Body of pancreas (tissue), 4 donors: ENCODE measurements around the gene PDE1C. TPM values are rescaled to one million over a fixed set of nuclear protein-coding genes. Genes with fewer than 3 reads are reported as not detected.

Experiments used
- ATAC-seq: fragments of 150-250 bp; one replicate; pipeline ENCODE4 v1.9.1; 2016
- DNase-seq, 4 donors: peaks; one replicate each; pipeline ENCODE4 v3.0.0-alpha.2; 2019
- H3K27ac ChIP-seq, 4 donors: fragments of 200-600 bp; sonication (generic); 1 replicate in 3 of 4; 2 replicates in 1 of 4; pipeline versions ENCODE4 v1.5.1 to v1.6.1; 2016 to 2019; ENCODE audit warnings: mild to moderate bottlenecking in 1 of 4, mixed read lengths in 1 of 4, moderate library complexity in 1 of 4
- H3K27me3 ChIP-seq, 2 donors: fragments of 200-600 bp; sonication (generic); one replicate each; pipeline ENCODE4 v1.6.0; 2016; ENCODE audit warnings: mild to moderate bottlenecking in 1 of 2
- H3K36me3 ChIP-seq, 2 donors: fragments of 200-600 bp; sonication (generic); replicated peaks in 1 of 2; 2 replicates each; pipeline ENCODE4 v1.5.1; 2016; ENCODE audit warnings: low read depth in 2 of 2; ENCODE audit not compliant: insufficient read depth in 1 of 2
- H3K4me1 ChIP-seq: fragments of 200-600 bp; sonication (generic); one replicate; pipeline ENCODE4 v1.6.0; 2016
- H3K4me3 ChIP-seq, 2 donors: fragments of 200-600 bp; sonication (generic); 1 replicate in 1 of 2; 2 replicates in 1 of 2; pipeline ENCODE4 v1.5.1; 2016 to 2019
- H3K9me3 ChIP-seq, 3 donors: fragments of 200-600 bp; sonication (generic); 1 replicate in 2 of 3; 2 replicates in 1 of 3; pipeline ENCODE4 v1.5.1; 2016
- POLR2A ChIP-seq, 3 donors: fragments of 450-650 bp; IDR thresholded peaks; one replicate each; pipeline ENCODE4 v1.6.1; 2016; ENCODE audit warnings: antibody characterized with exemption in 3 of 3, mild to moderate bottlenecking in 2 of 3
- WGBS, 2 donors: methylation state at CpG; one replicate each; pipeline ENCODE4 v1.1.5; 2017; 5-methylcytosine and 5-hydroxymethylcytosine counted together
- intact Hi-C: fragments of 100-400 bp; cut with DNase I; formaldehyde crosslinking; loops from one replicate; pipeline ENCODE4 v1.15.1; 2023
- total RNA-seq, 2 donors: library from RNA; depleted of rRNA; stranded (reverse); fragments of >200 nt; gene quantifications; one replicate each; pipeline ENCODE4 v1.1.0, GENCODE V29; 2016
- TF ChIP-seq, protein P1 (sequence below), 7 experiments: fragments of 450-650 bp in 4 of 7; fragments of 200-600 bp in 3 of 7; sonication (generic) in 3 of 7; IDR thresholded peaks; one replicate each; pipeline ENCODE4 v1.5.1; 2016 to 2019; ENCODE audit warnings: antibody characterized with exemption in 7 of 7

PDE1C gene
- total RNA-seq, 2 donors from 2014 or later: 1.8 to 4.9 TPM

DNA sequence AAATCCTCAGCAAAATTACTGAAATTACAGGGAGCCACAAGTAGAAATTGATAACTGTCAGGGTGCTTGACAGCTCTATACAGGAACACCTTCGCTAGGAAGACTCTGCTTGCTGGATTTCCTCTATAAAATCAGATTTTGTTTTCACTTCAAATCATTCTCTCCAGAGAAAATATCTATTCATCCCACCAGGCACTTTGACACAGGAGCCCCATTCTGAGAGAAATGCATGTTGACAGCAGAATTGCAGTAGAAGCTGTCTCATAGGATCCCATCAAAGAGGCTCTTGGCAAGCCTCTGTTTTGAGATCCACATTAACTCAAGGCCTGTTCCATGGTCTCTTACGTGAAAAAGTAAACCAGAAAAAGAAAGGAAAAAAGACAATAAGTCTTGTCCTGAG lies 116.8 kb downstream of the PDE1C start:
- 88% methylated on average over 2 of the region's 2 CpGs for WGBS, 2 donors
- Histone ChIP-seq H3K4me3 (no peak overlapping the region), H3K36me3 (no peaks in the 10 kb centered on the region), H3K27ac (no peak overlapping the region), H3K4me1 (peaks cover 9% of the 10 kb centered on the region), H3K9me3 (no peaks in the 10 kb centered on the region), H3K27me3 (no peaks in the 10 kb centered on the region)
- ATAC-seq (no peak), DNase-seq (no peak)
- TF ChIP-seq POLR2A (IDR thresholded peaks at IDR 0.05): no peak
- TF ChIP-seq, protein P1, sequence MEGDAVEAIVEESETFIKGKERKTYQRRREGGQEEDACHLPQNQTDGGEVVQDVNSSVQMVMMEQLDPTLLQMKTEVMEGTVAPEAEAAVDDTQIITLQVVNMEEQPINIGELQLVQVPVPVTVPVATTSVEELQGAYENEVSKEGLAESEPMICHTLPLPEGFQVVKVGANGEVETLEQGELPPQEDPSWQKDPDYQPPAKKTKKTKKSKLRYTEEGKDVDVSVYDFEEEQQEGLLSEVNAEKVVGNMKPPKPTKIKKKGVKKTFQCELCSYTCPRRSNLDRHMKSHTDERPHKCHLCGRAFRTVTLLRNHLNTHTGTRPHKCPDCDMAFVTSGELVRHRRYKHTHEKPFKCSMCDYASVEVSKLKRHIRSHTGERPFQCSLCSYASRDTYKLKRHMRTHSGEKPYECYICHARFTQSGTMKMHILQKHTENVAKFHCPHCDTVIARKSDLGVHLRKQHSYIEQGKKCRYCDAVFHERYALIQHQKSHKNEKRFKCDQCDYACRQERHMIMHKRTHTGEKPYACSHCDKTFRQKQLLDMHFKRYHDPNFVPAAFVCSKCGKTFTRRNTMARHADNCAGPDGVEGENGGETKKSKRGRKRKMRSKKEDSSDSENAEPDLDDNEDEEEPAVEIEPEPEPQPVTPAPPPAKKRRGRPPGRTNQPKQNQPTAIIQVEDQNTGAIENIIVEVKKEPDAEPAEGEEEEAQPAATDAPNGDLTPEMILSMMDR (IDR thresholded peaks at IDR 0.05): no peak
- intact Hi-C loops: no loop called here

DNA sequence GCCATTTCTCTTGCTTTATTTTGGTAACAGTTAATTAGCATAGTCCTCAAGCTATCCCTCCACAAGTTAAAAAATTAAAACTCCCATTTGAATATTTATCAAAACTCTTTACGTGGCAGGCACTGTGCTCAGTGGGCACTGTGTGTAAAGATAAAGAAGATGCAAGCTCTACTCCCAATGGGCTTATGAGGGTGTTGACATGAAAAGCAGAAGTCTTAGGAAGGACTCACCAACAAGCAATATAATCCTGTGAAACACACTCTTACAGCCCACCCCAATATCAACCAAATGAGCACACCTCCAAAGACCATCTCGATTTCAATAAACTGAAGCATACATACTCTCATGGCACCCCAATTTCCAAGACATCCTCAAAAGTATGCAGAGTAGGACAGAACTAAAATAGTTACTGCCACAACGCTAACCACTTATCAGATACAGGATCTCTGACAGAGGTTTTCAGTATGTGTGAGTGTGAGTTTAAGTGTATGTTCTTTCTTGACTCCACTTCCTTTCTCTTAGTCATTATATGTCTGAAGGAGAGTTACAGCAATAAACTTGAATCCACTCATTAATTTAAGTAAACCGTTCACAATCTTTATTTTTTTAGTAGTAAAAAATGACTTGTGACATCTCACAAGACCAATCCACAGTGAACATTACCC lies 120.0 kb downstream of the PDE1C start:
- no peak for DNase-seq
- Histone ChIP-seq H3K4me3 (no peak overlapping the region), H3K27ac (no peak overlapping the region), H3K9me3 (no peaks in the 10 kb centered on the region), H3K36me3 (no peaks in the 10 kb centered on the region), H3K27me3 (no peaks in the 10 kb centered on the region), H3K4me1 (peaks cover 23% of the 10 kb centered on the region)
- ATAC-seq: no peak
- intact Hi-C loops: no loop called here
- WGBS, 2 donors: 84 to 88% methylated on average over 4 of the region's 4 CpGs
- no peak for TF ChIP-seq POLR2A (IDR thresholded peaks at IDR 0.05)
- TF ChIP-seq, protein P1 (IDR thresholded peaks at IDR 0.05): no peak

DNA sequence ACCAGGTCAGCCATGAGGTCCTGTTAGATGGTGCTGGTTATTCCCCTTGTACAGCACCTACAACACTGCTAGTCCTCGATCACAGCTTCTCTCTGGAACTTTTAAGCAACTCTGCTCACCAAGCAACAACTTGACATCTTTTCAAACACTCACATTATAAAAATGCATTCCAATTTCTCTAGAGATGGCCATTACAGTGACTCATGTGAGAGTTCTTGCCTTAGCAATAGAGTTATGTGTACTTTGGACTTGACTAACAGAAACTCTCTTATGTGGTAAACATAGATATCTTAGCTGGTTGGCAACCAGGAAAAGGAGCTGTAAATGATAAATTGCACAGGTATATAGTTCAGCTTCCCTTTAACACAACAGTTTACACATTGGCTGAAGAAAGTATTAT lies 122.2 kb downstream of the PDE1C start:
- peak in 1 of 4 donors; percentile 34 for DNase-seq
- Histone ChIP-seq H3K4me3 (no peak overlapping the region), H3K9me3 (no peaks in the 10 kb centered on the region), H3K27ac (peak overlapping the region; percentile 67 to 72 (median 70)), H3K36me3 (no peaks in the 10 kb centered on the region), H3K4me1 (peaks cover 23% of the 10 kb centered on the region), H3K27me3 (no peaks in the 10 kb centered on the region)
- intact Hi-C loops: no loop called here
- TF ChIP-seq, protein P1 (IDR thresholded peaks at IDR 0.05): no peak
- TF ChIP-seq POLR2A (IDR thresholded peaks at IDR 0.05): no peak
- peak; percentile 99 for ATAC-seq
- 7 to 18% methylated on average over 1 of the region's 1 CpG for WGBS, 2 donors

DNA sequence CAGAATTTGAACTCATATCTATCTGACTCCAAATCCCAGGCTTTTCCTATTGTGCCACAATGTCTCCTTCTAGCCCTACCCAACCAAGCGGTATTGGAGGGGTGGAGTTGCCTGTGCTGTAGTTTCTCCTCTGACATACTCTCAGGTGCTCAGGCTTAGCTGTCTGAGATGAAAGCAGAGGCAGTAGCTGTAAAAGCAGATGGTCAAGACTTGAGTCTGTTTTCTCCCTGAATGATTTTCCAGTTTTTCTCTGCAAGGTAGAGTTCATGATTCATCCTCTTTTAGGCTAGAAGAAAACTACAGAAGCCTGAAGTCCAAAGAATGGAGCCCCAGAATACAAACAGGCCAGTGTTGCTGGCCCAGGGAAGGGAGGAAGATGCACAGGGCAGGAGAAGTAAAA lies 130.0 kb downstream of the PDE1C start:
- Histone ChIP-seq H3K4me1 (no peaks in the 10 kb centered on the region), H3K27me3 (no peaks in the 10 kb centered on the region), H3K4me3 (no peak overlapping the region), H3K9me3 (no peaks in the 10 kb centered on the region), H3K27ac (no peak overlapping the region), H3K36me3 (no peaks in the 10 kb centered on the region)
- intact Hi-C loops: no loop called here
- no peak for ATAC-seq
- WGBS, 2 donors: 100% methylated on average over 1 of the region's 1 CpG
- TF ChIP-seq, protein P1 (IDR thresholded peaks at IDR 0.05): no peak
- TF ChIP-seq POLR2A (IDR thresholded peaks at IDR 0.05): no peak
- no peak for DNase-seq

DNA sequence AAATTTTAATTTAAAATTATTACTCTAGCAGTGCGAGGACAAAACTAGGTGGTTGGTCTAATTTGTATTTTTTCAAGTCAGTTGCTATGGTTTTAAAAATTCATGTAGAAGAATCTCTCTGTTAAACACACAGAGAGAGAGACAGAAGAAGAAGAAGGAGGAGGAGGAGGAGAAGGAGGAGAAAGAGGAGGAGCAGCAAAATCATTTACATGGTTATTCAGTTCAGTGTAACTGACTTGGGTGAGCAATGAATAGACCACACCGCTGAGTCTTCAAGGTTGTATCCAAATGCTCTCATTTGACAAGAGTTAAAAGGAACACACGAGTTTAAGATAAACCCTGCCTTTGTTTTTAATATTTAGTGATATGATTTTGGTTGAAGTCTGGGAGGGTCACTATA lies 131.1 kb downstream of the PDE1C start:
- DNase-seq (no peak), ATAC-seq (no peak)
- intact Hi-C loops: no loop called here
- H3K27me3 ChIP-seq: no peaks in the 10 kb centered on the region
- 70 to 73% methylated on average over 3 of the region's 3 CpGs for WGBS, 2 donors
- no peak for TF ChIP-seq POLR2A (IDR thresholded peaks at IDR 0.05)
- TF ChIP-seq, protein P1 (IDR thresholded peaks at IDR 0.05): no peak
- H3K27ac ChIP-seq: no peak overlapping the region
- H3K9me3 ChIP-seq: no peaks in the 10 kb centered on the region
- H3K4me1 ChIP-seq: no peaks in the 10 kb centered on the region
- H3K4me3 ChIP-seq: no peak overlapping the region
- H3K36me3 ChIP-seq: no peaks in the 10 kb centered on the region
